GM12801 (cell line): ENCODE results near the gene ADSL.

Experiments used
- TF ChIP-seq, protein P1 (sequence below): IDR thresholded peaks from one replicate; pipeline ENCODE4 v1.5.1; 2011; ENCODE audit warnings: control low read depth; ENCODE audit not compliant: insufficient read length; ENCODE audit errors: extremely low read depth

The ADSL gene

GRCh38 chr22:40400159-40400558, 53.9 kb downstream of the ADSL start:
- TF ChIP-seq, protein P1, sequence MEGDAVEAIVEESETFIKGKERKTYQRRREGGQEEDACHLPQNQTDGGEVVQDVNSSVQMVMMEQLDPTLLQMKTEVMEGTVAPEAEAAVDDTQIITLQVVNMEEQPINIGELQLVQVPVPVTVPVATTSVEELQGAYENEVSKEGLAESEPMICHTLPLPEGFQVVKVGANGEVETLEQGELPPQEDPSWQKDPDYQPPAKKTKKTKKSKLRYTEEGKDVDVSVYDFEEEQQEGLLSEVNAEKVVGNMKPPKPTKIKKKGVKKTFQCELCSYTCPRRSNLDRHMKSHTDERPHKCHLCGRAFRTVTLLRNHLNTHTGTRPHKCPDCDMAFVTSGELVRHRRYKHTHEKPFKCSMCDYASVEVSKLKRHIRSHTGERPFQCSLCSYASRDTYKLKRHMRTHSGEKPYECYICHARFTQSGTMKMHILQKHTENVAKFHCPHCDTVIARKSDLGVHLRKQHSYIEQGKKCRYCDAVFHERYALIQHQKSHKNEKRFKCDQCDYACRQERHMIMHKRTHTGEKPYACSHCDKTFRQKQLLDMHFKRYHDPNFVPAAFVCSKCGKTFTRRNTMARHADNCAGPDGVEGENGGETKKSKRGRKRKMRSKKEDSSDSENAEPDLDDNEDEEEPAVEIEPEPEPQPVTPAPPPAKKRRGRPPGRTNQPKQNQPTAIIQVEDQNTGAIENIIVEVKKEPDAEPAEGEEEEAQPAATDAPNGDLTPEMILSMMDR, result no peak

- TF ChIP-seq, protein P1, result no peak
Observed at GRCh38 chr22:40401532-40401931, 55.2 kb downstream of the ADSL start.

DNA sequence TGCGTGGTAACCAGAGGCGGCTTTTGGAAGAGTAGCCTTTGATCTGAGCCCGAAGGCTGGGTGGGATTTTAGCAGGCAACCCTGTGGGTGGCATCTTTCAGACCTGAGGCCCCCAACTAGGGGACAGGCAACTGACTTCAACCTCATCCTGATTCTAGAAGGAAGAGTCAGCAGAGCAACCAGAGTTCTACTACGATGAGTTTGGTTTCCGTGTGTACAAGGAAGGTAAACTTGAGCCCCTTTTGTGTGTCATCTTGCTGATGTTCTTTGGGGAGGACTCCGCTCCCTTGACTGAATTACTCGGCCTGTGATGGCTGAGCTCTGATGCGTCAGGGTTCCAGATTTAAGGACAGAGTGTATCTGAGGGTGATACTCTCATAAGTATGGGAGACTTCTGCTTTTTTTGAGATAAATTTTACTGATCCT, 55.7 kb downstream of the ADSL start:
- TF ChIP-seq, protein P1, result no peak

DNA sequence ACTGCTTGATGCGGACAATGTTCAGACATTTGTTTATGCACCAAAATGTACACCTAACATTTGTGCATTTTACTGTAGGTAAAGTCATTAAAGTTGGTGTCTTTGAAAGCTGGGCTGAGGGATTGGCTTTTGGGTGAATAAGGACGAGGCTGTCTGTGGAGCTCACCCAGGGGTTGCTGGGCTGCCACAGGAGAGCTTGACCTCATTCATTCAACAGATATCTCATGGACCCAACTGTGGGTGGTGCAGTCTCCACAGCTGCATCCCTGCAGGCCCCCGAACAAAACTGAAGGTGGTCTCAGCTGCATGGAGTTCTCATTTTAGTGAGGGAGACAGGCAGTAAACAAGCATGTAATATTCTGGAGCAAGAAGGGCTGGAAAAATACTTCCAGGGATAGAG, 56.8 kb downstream of the ADSL start:
- TF ChIP-seq, protein P1, result no peak

GRCh38 chr22:40403651-40404050, 57.4 kb downstream of the ADSL start:
- TF ChIP-seq, protein P1, result no peak

DNA sequence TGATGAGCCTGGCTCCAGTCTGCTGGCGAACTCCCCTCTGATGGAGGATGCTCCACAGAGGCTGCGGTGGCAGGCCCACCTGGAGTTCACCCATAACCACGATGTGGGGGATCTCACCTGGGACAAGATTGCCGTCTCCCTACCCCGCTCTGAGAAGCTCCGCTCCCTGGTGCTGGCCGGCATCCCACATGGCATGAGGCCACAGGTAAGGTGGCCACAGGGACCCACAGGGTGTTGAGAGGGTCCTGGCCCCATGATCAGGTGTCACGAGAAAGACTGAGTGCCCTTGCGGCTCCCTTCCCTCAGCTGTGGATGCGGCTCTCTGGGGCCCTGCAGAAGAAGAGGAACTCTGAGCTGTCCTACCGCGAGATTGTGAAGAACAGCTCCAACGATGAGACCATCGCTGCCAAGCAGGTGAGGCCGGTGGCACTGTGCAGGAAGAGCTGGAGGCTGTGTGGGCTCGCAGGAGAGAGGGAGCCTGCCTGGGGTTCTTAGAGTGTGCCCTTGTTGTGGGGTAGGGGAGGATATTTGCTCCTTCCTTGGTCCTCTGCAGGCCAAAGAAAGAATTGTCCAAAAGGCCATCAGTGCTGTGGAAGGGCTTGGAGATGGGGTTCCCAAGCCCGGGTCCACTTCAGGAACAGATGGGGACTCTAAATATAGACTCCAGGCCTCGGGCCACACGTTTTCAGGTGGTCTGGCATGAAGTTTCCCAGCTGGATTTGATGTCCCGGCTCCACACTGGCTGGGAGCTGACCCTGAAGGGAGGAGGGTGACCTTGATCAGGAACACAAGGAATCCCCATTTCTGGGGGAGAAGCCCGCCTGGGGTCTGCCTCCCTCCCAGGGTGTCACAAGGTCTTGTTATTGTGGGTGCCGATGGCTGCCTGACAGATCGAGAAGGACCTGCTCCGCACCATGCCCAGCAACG, 58.2 kb downstream of the ADSL start:
- TF ChIP-seq, protein P1, result no peak

DNA sequence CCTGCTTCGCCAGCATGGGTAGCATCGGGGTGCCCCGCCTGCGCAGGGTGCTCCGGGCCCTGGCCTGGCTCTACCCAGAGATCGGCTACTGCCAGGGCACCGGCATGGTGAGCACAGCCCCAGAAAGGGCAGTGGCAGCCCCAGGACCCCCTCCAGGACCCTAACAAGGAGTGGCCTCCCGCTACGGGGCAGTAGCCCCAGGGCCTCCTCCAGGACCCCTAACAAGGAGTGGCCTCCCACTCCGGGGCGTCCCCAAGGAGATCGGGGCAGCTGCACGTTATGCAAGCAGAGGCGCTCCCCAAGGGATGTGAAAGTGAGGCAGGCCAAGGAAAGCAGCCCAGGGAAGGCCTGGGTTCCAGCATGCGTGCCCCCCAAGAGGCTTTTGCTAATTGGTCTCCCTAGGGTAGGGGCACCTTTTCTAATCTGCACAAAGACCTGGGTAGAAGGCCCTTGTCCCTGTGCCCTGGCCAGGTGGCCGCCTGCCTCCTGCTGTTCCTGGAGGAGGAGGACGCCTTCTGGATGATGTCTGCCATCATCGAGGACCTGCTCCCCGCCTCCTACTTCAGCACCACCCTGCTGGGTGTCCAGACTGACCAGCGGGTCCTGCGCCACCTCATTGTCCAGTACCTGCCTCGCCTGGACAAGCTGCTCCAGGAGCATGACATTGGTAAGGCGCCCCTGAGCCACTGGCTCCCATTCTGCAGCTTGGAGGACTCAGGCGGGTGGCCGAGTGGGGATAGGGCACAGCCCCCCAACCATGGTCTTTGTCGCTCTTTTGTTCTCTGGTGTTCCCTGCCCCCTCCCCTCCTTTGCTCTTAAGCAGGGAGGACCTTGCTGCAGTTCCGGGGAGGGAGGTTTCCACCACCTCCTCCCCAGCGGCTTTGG, 59.1 kb downstream of the ADSL start:
- TF ChIP-seq, protein P1, result no peak
